PC-3 (cell line): ENCODE data around the gene PPP1R12B. TPM values are rescaled to one million over a fixed set of nuclear protein-coding genes. Genes with fewer than 3 reads are reported as not detected.

Experiments used
- ATAC-seq: fragments of 200-7000 bp; cut with Tn5 transposase; 2 replicates; pipeline ENCODE4 v1.9.1; 2020; ENCODE audit warnings: mild to moderate bottlenecking, moderate library complexity
- BruUV-seq: library from RNA; stranded (reverse); fragments of 400-500 nt; replicated peaks from 2 replicates; lab custom pipeline; 2021; lab: Mats Ljungman, UMichigan
- CTCF ChIA-PET: fragments of 300-600 bp; sonication (Branson Sonifier 250); formaldehyde crosslinking; loops from one replicate; lab custom pipeline; 2022; ENCODE audit warnings: antibody characterized with exemption; lab: Charles Lee
- POLR2A ChIA-PET: fragments of 300-600 bp; sonication (Branson Sonifier 250); formaldehyde crosslinking; loops from one replicate; lab custom pipeline; 2022; ENCODE audit warnings: antibody characterized with exemption; ENCODE audit not compliant: unreplicated experiment; lab: Charles Lee
- DNase-seq: peaks from one replicate; pipeline ENCODE4 v3.0.0-alpha.2; 2015
- H2AFZ ChIP-seq: fragments of 300-600 bp; sonication (generic); 2 replicates; pipeline ENCODE4 v1.6.0; 2016; ENCODE audit warnings: antibody characterized with exemption, low read length
- H3F3A ChIP-seq: fragments of 300-600 bp; sonication (generic); one replicate; pipeline ENCODE4 v1.6.0; 2017; ENCODE audit warnings: antibody characterized with exemption, low read length, control low read depth, mild to moderate bottlenecking; ENCODE audit not compliant: unreplicated experiment
- H3K27ac ChIP-seq: fragments of 300-600 bp; sonication (generic); 2 replicates; pipeline ENCODE4 v1.5.1; 2016; ENCODE audit warnings: mild to moderate bottlenecking, low read length
- H3K27me3 ChIP-seq: fragments of 300-600 bp; sonication (generic); 2 replicates; pipeline ENCODE4 v1.6.1; 2016; ENCODE audit warnings: low read length, mixed read lengths
- H3K36me3 ChIP-seq: fragments of 300-600 bp; sonication (generic); 2 replicates; pipeline ENCODE4 v1.6.1; 2016; ENCODE audit warnings: low read depth, mixed run types, low read length, mixed read lengths
- H3K4me1 ChIP-seq: fragments of 300-600 bp; sonication (generic); 2 replicates; pipeline ENCODE4 v1.5.1; 2016; ENCODE audit warnings: low read length; ENCODE audit not compliant: insufficient read depth
- H3K4me2 ChIP-seq: fragments of 300-600 bp; sonication (generic); 2 replicates; pipeline ENCODE4 v1.6.0; 2016; ENCODE audit warnings: low read length
- H3K4me3 ChIP-seq: fragments of 300-600 bp; sonication (generic); 2 replicates; pipeline ENCODE4 v1.5.1; 2016; ENCODE audit warnings: mild to moderate bottlenecking, low read length, mixed read lengths
- H3K79me2 ChIP-seq: fragments of 300-600 bp; sonication (generic); 2 replicates; pipeline ENCODE4 v1.6.1; 2017; ENCODE audit warnings: low read length, mixed read lengths
- H3K9ac ChIP-seq: fragments of 300-600 bp; sonication (generic); 2 replicates; pipeline ENCODE4 v1.6.0; 2016; ENCODE audit warnings: mild to moderate bottlenecking, low read length
- H3K9me2 ChIP-seq: fragments of 300-600 bp; sonication (generic); replicated peaks from 2 replicates; pipeline ENCODE4 v1.6.1; 2016; ENCODE audit warnings: mixed run types, low read length, mixed read lengths
- H3K9me3 ChIP-seq: fragments of 300-600 bp; sonication (generic); 2 replicates; pipeline ENCODE4 v1.6.1; 2016; ENCODE audit warnings: low read length, mixed read lengths
- H4K20me1 ChIP-seq: fragments of 300-600 bp; sonication (generic); 2 replicates; pipeline ENCODE4 v1.6.1; 2016; ENCODE audit warnings: low read length, mixed read lengths
- EZH2 ChIP-seq: fragments of 300-600 bp; sonication (generic); IDR thresholded peaks from one replicate; pipeline ENCODE4 v1.6.1; 2017; ENCODE audit warnings: antibody characterized with exemption, mild to moderate bottlenecking, low read length; ENCODE audit not compliant: unreplicated experiment
- EZH2phosphoT487 ChIP-seq: fragments of 300-600 bp; sonication (generic); IDR thresholded peaks from 2 replicates; pipeline ENCODE4 v1.6.1; 2018; ENCODE audit warnings: mild to moderate bottlenecking, antibody characterized with exemption, low read length, borderline replicate concordance
- intact Hi-C: fragments of 100-400 bp; cut with micrococcal nuclease; formaldehyde crosslinking; loops from 2 replicates; pipeline ENCODE4 v1.9.0; 2023
- total RNA-seq: library from RNA; depleted of rRNA; stranded (reverse); fragments of >200 nt; gene quantifications from 2 replicates; pipeline ENCODE4 v1.2.3, GENCODE V29; 2014
- TF ChIP-seq, protein P1 (sequence below): fragments of 300-600 bp; sonication (generic); conservative IDR thresholded peaks from 2 replicates; pipeline ENCODE4 v1.5.1; 2017; ENCODE audit warnings: antibody characterized with exemption, low read depth, mild to moderate bottlenecking, low read length

PPP1R12B gene
- total RNA-seq, 1 experiment from 2014 or later: 2.0 TPM

DNA sequence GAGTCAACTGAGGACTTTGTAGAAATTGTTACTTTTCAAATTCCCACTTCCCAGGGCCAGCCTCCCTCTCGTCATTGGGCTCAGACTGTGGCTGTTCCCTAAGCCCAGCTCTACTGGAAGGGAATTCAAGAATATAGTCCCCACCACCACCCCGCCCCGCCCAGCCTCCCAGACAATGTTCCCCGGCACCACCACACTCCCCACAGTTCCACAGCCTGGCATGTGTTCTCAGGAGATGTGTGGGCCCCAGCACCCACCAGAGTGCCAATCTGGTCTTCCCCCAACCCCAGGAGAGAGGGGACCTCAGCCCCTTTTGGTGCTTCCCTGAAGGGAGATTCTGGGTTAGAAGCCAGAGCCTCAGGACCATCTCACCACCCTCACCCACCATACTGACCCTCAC, 241.6 kb downstream of the PPP1R12B start:
- H3F3A ChIP-seq: no peaks in the 10 kb centered on the region
- no peaks in the 10 kb centered on the region for H4K20me1 ChIP-seq
- DNase-seq (no peak), ATAC-seq (no peak)
- H3K9ac ChIP-seq: no peak overlapping the region
- H3K4me3 ChIP-seq: no peak overlapping the region
- ChIA-PET CTCF (no interaction called here), POLR2A (no interaction called here)
- no peak overlapping the region for H2AFZ ChIP-seq
- H3K36me3 ChIP-seq: no peaks in the 10 kb centered on the region
- H3K27me3 ChIP-seq: no peaks in the 10 kb centered on the region
- H3K9me3 ChIP-seq: no peaks in the 10 kb centered on the region
- H3K9me2 ChIP-seq: no peaks in the 10 kb centered on the region
- no peaks in the 10 kb centered on the region for H3K79me2 ChIP-seq
- no peak overlapping the region for H3K4me2 ChIP-seq
- BruUV-seq: no TSS peak
- peaks cover 48% of the 10 kb centered on the region for H3K4me1 ChIP-seq
- intact Hi-C loops: no loop called here
- TF ChIP-seq EZH2 (no peak), EZH2phosphoT487 (no peak)
- TF ChIP-seq, protein P1, sequence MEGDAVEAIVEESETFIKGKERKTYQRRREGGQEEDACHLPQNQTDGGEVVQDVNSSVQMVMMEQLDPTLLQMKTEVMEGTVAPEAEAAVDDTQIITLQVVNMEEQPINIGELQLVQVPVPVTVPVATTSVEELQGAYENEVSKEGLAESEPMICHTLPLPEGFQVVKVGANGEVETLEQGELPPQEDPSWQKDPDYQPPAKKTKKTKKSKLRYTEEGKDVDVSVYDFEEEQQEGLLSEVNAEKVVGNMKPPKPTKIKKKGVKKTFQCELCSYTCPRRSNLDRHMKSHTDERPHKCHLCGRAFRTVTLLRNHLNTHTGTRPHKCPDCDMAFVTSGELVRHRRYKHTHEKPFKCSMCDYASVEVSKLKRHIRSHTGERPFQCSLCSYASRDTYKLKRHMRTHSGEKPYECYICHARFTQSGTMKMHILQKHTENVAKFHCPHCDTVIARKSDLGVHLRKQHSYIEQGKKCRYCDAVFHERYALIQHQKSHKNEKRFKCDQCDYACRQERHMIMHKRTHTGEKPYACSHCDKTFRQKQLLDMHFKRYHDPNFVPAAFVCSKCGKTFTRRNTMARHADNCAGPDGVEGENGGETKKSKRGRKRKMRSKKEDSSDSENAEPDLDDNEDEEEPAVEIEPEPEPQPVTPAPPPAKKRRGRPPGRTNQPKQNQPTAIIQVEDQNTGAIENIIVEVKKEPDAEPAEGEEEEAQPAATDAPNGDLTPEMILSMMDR: no peak
- H3K27ac ChIP-seq: no peak overlapping the region

DNA sequence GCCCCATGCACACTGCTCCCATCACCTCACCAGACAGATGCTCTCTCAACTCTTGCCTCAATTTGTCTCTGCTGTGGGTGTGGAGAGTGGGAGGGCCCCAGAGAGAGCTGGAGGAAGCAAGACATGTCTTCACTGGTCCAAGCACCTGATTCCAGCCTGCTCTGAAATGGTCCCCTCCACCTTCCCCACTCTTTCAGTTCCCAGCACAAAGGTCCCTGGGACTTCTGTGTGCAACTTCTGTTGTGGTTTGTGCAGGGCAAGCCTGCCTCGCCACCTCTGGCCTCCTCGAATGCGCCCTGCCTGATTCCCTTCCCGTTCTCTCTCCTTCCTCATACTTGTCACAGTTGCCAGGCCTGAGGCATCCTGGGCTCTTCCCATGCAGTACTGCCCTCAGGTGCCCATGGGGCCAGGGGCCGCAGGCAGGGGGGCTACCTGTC, 242.5 kb downstream of the PPP1R12B start:
- TF ChIP-seq EZH2phosphoT487 (no peak), EZH2 (no peak)
- TF ChIP-seq, protein P1: no peak
- DNase-seq (no peak), ATAC-seq (no peak)
- Histone ChIP-seq H3K9me3 (no peaks in the 10 kb centered on the region), H3K4me1 (peaks cover 46% of the 10 kb centered on the region), H3K4me2 (no peak overlapping the region), H3F3A (no peaks in the 10 kb centered on the region), H3K4me3 (no peak overlapping the region), H4K20me1 (no peaks in the 10 kb centered on the region), H3K27me3 (no peaks in the 10 kb centered on the region), H3K9ac (no peak overlapping the region), H3K36me3 (no peaks in the 10 kb centered on the region), H3K9me2 (no peaks in the 10 kb centered on the region), H3K79me2 (no peaks in the 10 kb centered on the region), H2AFZ (no peak overlapping the region), H3K27ac (no peak overlapping the region)
- ChIA-PET POLR2A (no interaction called here), CTCF (no interaction called here)
- BruUV-seq: no TSS peak
- intact Hi-C loops: no loop called here

DNA sequence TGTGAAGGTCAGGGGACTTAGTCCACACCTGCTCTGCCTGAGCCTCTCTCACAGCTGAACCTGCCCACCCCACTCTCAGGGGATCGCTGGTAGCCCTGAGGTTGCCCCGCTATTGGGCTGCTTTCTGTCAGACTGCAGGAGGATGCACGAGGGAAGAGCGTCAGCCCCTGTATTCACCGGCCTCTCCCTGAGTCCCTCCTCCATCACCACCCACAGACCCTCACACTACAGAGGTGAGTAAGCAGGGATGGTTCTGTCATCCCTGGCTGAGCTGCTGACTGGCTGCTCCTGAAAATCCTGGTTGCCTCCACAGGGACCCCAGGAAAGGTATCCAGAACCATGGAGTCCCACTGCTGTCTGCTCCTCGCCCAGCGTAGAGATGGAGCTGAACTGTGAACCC, 243.0 kb downstream of the PPP1R12B start:
- Histone ChIP-seq H3K4me1 (peaks cover 41% of the 10 kb centered on the region), H3K9ac (no peak overlapping the region), H2AFZ (no peak overlapping the region), H3K4me2 (no peak overlapping the region), H3K4me3 (no peak overlapping the region), H3F3A (no peaks in the 10 kb centered on the region), H3K27ac (no peak overlapping the region), H3K27me3 (no peaks in the 10 kb centered on the region), H4K20me1 (no peaks in the 10 kb centered on the region), H3K9me2 (no peaks in the 10 kb centered on the region), H3K9me3 (no peaks in the 10 kb centered on the region), H3K36me3 (no peaks in the 10 kb centered on the region), H3K79me2 (no peaks in the 10 kb centered on the region)
- ATAC-seq: no peak
- POLR2A ChIA-PET: no interaction called here
- intact Hi-C loops: no loop called here
- DNase-seq: no peak
- TF ChIP-seq EZH2phosphoT487: no peak
- TF ChIP-seq, protein P1: no peak
- no peak for TF ChIP-seq EZH2
- CTCF ChIA-PET: no interaction called here
- no TSS peak for BruUV-seq
